Measurements from ENCODE around the gene CWF19L1. TPM values are rescaled to one million over a fixed set of nuclear protein-coding genes. Genes with fewer than 3 reads are reported as not detected.
"Not testable (repeated sequence)": the region's sequence is repeated elsewhere in the genome, so short reads cannot be mapped to it uniquely, and the experiment has no call there.

CWF19L1 gene
- total RNA-seq, 1 experiment from 2014 or later: 47.2 TPM

DNA sequence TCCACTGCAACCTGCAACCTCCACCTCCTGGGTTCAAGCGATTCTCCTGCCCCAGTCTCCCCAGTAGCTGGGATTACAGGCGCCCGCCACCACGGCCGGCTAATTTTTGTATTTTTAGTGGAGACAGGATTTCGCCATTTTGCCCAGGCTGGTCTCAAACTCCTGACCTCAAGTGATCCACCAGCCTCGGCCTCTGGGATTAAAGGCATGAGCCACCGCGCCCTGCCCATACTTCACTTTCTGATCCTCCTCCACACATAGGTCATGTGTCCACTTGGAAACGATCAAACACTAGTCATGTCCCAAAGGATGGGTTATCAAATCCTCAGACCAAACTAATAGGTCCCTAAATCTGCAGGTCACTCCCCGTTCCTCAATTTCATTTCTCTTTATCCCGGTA, 17.9 kb upstream of the CWF19L1 start:
- not testable (repeated sequence) for DNase-seq; H2AFZ ChIP-seq (ENCODE audit: low read length); H3K27me3 ChIP-seq (ENCODE audit: low read length); H3K9me3 ChIP-seq (ENCODE audit: low read length); H3K9me2 ChIP-seq (replicated peaks; ENCODE audit: insufficient read depth, low read length); H4K20me1 ChIP-seq (ENCODE audit: insufficient read depth, low read depth, low read length)
- Histone ChIP-seq H3K9ac (ENCODE audit: low read length) (peak overlapping the region; percentile 94), H3K4me1 (ENCODE audit: low read length) (peaks cover 29% of the 10 kb centered on the region), H3K4me2 (ENCODE audit: low read depth, low read length, poor library complexity, severe bottlenecking) (peak overlapping the region; percentile 83), H3K79me2 (ENCODE audit: low read length) (peaks cover 52% of the 10 kb centered on the region), H3K27ac (ENCODE audit: low read length) (peak overlapping the region; percentile 74; the same call in 1 of the 2 replicates), H3K36me3 (ENCODE audit: insufficient read depth, low read length) (peaks cover 33% of the 10 kb centered on the region; the same call in 1 of the 2 replicates), H3K4me3 (ENCODE audit: low read length) (peak overlapping the region; percentile 97)

DNA sequence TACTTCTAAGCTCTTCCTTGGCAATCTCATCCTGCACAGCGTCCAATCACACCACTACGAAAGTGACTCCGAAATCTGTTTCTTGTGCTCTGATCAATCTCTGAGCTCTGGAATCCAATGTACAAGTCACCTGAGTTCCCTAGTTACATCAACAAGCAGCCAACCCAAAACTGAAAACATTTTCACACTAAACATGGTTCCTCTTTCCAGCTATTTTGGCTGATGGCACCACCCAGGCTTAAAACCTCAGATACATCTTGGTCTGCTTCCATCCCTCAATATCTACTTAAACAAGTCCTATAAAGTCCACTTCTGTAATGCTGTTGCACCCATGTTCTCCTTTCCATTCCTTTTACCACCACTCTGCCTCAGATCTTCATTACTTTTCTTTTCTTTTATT, 15.5 kb upstream of the CWF19L1 start:
- no peak overlapping the region for H2AFZ ChIP-seq (ENCODE audit: low read length)
- no peak overlapping the region for H3K9ac ChIP-seq (ENCODE audit: low read length)
- H3K36me3 ChIP-seq (ENCODE audit: insufficient read depth, low read length): peaks cover 48% of the 10 kb centered on the region
- H3K79me2 ChIP-seq (ENCODE audit: low read length): peaks cover 52% of the 10 kb centered on the region
- H3K27me3 ChIP-seq (ENCODE audit: low read length): no peaks in the 10 kb centered on the region
- H3K9me2 ChIP-seq (replicated peaks; ENCODE audit: insufficient read depth, low read length): no peaks in the 10 kb centered on the region
- DNase-seq: no peak
- H3K4me3 ChIP-seq (ENCODE audit: low read length): no peak overlapping the region
- peaks cover 9% of the 10 kb centered on the region; the same call in 1 of the 2 replicates for H4K20me1 ChIP-seq (ENCODE audit: insufficient read depth, low read depth, low read length)
- no peak overlapping the region for H3K27ac ChIP-seq (ENCODE audit: low read length)
- no peak overlapping the region for H3K4me2 ChIP-seq (ENCODE audit: low read depth, low read length, poor library complexity, severe bottlenecking)
- H3K4me1 ChIP-seq (ENCODE audit: low read length): peaks cover 29% of the 10 kb centered on the region
- H3K9me3 ChIP-seq (ENCODE audit: low read length): no peaks in the 10 kb centered on the region

DNA sequence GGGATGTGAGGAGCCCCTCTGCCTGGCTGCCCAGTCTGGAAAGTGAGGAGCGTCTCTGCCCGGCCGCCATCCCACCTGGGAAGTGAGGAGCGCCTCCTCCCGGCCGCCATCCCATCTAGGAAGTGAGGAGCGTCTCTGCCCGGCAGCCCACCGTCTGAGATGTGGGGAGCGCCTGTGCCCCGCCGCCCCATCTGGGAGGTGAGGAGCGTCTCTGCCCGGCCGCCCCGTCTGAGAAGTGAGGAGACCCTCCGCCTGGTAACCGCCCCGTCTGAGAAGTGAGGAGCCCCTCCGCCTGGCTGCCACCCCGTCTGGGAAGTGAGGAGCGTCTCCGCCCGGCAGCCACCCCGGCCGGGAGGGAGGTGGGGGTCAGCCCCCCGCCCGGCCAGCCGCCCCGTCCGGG, 9.5 kb upstream of the CWF19L1 start:
- H3K79me2 ChIP-seq (ENCODE audit: low read length); H3K4me2 ChIP-seq (ENCODE audit: low read depth, low read length, poor library complexity, severe bottlenecking); DNase-seq; H3K9me3 ChIP-seq (ENCODE audit: low read length); H3K9ac ChIP-seq (ENCODE audit: low read length); H3K9me2 ChIP-seq (replicated peaks; ENCODE audit: insufficient read depth, low read length); H4K20me1 ChIP-seq (ENCODE audit: insufficient read depth, low read depth, low read length); H3K27me3 ChIP-seq (ENCODE audit: low read length); H3K4me3 ChIP-seq (ENCODE audit: low read length); H3K4me1 ChIP-seq (ENCODE audit: low read length); H2AFZ ChIP-seq (ENCODE audit: low read length); H3K27ac ChIP-seq (ENCODE audit: low read length): not testable (repeated sequence)
- peaks cover 34% of the 10 kb centered on the region for H3K36me3 ChIP-seq (ENCODE audit: insufficient read depth, low read length)

DNA sequence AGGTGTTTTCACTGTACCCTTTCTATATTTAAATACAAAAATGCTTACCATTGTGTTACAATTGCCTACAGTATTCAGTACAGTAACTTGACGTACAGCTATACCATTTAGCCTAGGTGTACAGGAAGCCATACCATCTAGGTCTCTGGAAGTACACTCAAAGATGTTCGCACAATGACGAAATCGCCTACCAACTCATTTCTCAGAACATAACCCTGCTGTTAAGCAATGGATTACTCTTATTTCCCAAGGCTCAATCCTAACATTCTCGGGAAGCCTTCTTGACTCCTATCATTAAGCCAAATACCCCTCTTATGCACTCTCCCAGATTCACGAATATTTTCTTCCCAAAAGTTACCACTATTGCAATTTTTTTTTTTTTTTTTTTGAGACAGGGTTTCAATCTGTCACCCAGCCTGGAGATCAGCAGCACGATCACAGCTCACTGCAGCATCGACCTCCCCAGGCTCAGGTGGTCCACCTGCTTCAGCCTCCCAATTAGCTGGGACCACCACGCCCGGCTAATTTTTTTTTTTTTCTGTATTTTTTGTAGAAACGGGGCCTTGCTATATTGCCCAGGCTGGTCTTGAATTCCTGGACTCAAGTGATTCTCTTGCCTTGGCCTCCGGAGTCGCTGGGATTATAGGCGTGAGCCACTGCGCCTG, 1.5 kb downstream of the CWF19L1 start:
- Histone ChIP-seq H3K27ac (ENCODE audit: low read length) (no peak overlapping the region), H3K79me2 (ENCODE audit: low read length) (peaks cover 67% of the 10 kb centered on the region), H3K4me2 (ENCODE audit: low read depth, low read length, poor library complexity, severe bottlenecking) (peak overlapping the region; percentile 81), H3K36me3 (ENCODE audit: insufficient read depth, low read length) (peaks cover 13% of the 10 kb centered on the region; the same call in 1 of the 2 replicates), H2AFZ (ENCODE audit: low read length) (no peak overlapping the region), H3K9me3 (ENCODE audit: low read length) (no peaks in the 10 kb centered on the region), H3K4me3 (ENCODE audit: low read length) (peak overlapping the region; percentile 95), H3K4me1 (ENCODE audit: low read length) (peaks cover 19% of the 10 kb centered on the region), H4K20me1 (ENCODE audit: insufficient read depth, low read depth, low read length) (0 out of 2 replicates have a peak, but pooled peaks cover 5% of the 10 kb centered on the region), H3K9ac (ENCODE audit: low read length) (peak overlapping the region; percentile 93), H3K9me2 (replicated peaks; ENCODE audit: insufficient read depth, low read length) (no peaks in the 10 kb centered on the region), H3K27me3 (ENCODE audit: low read length) (no peaks in the 10 kb centered on the region)
- DNase-seq: no peak

DNA sequence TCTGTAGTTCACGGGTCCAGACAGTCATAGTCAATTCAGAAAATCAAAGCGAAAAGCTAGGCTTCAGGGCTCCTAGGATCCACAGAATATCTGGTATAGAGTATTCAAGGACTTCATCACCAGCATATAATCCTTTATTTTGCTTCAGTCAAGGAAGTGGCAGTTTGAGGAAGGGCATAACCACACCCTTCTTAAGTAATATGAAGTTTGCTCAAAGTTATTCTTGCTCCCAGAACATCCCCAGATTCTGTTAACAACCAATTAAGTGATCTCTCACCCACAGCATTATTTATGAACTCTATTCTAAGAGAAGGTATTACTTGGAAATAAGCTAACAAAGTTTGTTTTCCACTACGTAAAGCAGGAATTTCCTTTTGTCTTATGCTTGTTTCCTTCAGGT, 13.2 kb downstream of the CWF19L1 start:
- Histone ChIP-seq H3K4me3 (ENCODE audit: low read length) (no peak overlapping the region), H2AFZ (ENCODE audit: low read length) (no peak overlapping the region), H4K20me1 (ENCODE audit: insufficient read depth, low read depth, low read length) (no peaks in the 10 kb centered on the region), H3K27ac (ENCODE audit: low read length) (no peak overlapping the region), H3K79me2 (ENCODE audit: low read length) (0 out of 2 replicates have a peak, but pooled peaks cover 4% of the 10 kb centered on the region), H3K9me2 (replicated peaks; ENCODE audit: insufficient read depth, low read length) (no peaks in the 10 kb centered on the region), H3K4me1 (ENCODE audit: low read length) (no peaks in the 10 kb centered on the region), H3K9me3 (ENCODE audit: low read length) (no peaks in the 10 kb centered on the region), H3K27me3 (ENCODE audit: low read length) (no peaks in the 10 kb centered on the region), H3K4me2 (ENCODE audit: low read depth, low read length, poor library complexity, severe bottlenecking) (no peak overlapping the region), H3K36me3 (ENCODE audit: insufficient read depth, low read length) (peaks cover 50% of the 10 kb centered on the region), H3K9ac (ENCODE audit: low read length) (no peak overlapping the region)
- no peak for DNase-seq

DNA sequence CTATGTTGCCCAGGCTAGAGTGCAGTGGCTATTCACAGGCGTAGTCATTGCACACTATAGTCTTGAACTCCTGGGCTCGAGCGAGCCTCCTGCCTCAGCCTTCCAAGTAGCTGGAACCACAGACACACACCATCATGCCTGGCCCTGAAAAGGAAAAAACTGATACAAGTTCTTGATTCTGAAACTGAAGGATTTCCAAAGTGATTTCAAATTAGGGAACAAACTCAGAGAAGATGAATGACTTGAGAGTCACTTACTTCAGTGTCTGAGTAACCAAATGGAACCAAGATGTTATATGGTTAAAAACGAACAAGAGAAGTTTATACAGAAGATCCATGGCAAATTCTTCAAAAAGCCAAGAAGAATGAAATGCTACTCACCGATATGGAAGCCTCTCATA, 14.4 kb downstream of the CWF19L1 start:
- no peak overlapping the region for H3K9ac ChIP-seq (ENCODE audit: low read length)
- no peak overlapping the region for H3K4me3 ChIP-seq (ENCODE audit: low read length)
- no peak overlapping the region for H2AFZ ChIP-seq (ENCODE audit: low read length)
- no peaks in the 10 kb centered on the region for H3K79me2 ChIP-seq (ENCODE audit: low read length)
- H3K27me3 ChIP-seq (ENCODE audit: low read length): no peaks in the 10 kb centered on the region
- H3K4me2 ChIP-seq (ENCODE audit: low read depth, low read length, poor library complexity, severe bottlenecking): no peak overlapping the region
- no peak for DNase-seq
- H3K9me2 ChIP-seq (replicated peaks; ENCODE audit: insufficient read depth, low read length): no peaks in the 10 kb centered on the region
- no peaks in the 10 kb centered on the region for H4K20me1 ChIP-seq (ENCODE audit: insufficient read depth, low read depth, low read length)
- H3K4me1 ChIP-seq (ENCODE audit: low read length): no peaks in the 10 kb centered on the region
- peaks cover 44% of the 10 kb centered on the region for H3K36me3 ChIP-seq (ENCODE audit: insufficient read depth, low read length)
- no peaks in the 10 kb centered on the region for H3K9me3 ChIP-seq (ENCODE audit: low read length)
- no peak overlapping the region for H3K27ac ChIP-seq (ENCODE audit: low read length)

DNA sequence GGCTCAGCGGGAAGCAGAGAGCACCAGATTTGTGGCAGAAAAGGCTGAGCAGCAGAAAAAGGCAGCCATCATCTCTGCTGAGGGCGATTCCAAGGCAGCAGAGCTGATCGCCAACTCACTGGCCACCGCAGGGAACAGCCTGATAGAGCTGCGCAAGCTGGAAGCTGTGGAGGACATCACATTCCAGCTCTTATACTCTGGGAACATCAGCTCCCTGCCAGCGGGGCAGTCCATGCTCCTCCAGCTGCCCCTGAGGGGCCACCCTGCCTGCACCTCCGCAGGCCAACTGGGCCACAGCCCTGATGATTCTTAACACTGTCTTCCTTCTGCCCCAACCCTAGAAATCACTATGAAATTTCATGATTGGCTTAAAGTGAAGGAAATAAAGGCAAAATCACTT, 18.6 kb downstream of the CWF19L1 start:
- no peaks in the 10 kb centered on the region for H3K9me2 ChIP-seq (replicated peaks; ENCODE audit: insufficient read depth, low read length)
- no peaks in the 10 kb centered on the region for H3K27me3 ChIP-seq (ENCODE audit: low read length)
- H3K9ac ChIP-seq (ENCODE audit: low read length): no peak overlapping the region
- no peak overlapping the region for H2AFZ ChIP-seq (ENCODE audit: low read length)
- H3K4me1 ChIP-seq (ENCODE audit: low read length): no peaks in the 10 kb centered on the region
- no peak overlapping the region for H3K27ac ChIP-seq (ENCODE audit: low read length)
- DNase-seq: no peak
- 0 out of 2 replicates have a peak, but pooled peaks cover 3% of the 10 kb centered on the region for H3K79me2 ChIP-seq (ENCODE audit: low read length)
- H3K4me3 ChIP-seq (ENCODE audit: low read length): no peak overlapping the region
- H3K9me3 ChIP-seq (ENCODE audit: low read length): no peaks in the 10 kb centered on the region
- no peaks in the 10 kb centered on the region for H4K20me1 ChIP-seq (ENCODE audit: insufficient read depth, low read depth, low read length)
- no peak overlapping the region for H3K4me2 ChIP-seq (ENCODE audit: low read depth, low read length, poor library complexity, severe bottlenecking)
- H3K36me3 ChIP-seq (ENCODE audit: insufficient read depth, low read length): peaks cover 32% of the 10 kb centered on the region; the same call in 1 of the 2 replicates

DNA sequence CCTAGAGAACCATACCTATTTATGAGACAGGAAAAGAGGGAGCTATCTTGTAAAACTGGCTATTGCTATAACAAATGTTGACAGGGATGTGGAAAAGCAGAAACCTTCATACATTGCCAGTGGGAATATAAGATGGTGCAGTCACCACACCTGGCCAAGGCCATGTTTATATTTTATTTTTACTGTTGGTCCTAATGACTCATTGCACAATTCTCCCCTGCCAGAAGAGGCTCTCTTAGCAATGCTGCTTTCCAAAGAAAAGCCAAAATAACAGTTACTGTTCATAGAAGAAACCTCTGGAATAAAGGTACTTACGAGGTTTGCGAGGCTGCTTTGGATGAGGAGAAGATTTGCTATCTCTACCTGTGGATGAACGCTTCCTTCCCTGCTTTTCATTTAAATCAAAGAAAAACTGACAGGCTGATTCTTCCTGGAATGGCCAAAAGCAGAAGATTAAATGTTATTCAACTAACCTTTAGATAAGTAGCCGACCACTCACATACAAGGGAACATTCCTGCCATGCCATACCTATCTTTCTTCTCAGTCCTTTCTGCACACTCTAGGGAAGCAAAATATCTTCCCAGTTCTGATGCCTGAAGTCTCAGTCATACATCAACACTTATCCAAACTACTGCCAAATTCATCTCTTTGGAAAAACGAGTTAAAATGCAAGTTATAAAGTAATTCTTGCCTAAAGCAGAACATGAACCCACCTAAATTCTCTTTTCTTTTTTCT, 21.8 kb downstream of the CWF19L1 start:
- peaks cover 4% of the 10 kb centered on the region for H3K79me2 ChIP-seq (ENCODE audit: low read length)
- H3K36me3 ChIP-seq (ENCODE audit: insufficient read depth, low read length): peaks cover 29% of the 10 kb centered on the region
- no peak overlapping the region for H3K27ac ChIP-seq (ENCODE audit: low read length)
- no peaks in the 10 kb centered on the region for H3K9me3 ChIP-seq (ENCODE audit: low read length)
- no peak overlapping the region for H3K4me3 ChIP-seq (ENCODE audit: low read length)
- H2AFZ ChIP-seq (ENCODE audit: low read length): no peak overlapping the region
- H3K4me2 ChIP-seq (ENCODE audit: low read depth, low read length, poor library complexity, severe bottlenecking): no peak overlapping the region
- H3K9me2 ChIP-seq (replicated peaks; ENCODE audit: insufficient read depth, low read length): no peaks in the 10 kb centered on the region
- H3K27me3 ChIP-seq (ENCODE audit: low read length): no peaks in the 10 kb centered on the region
- H3K9ac ChIP-seq (ENCODE audit: low read length): no peak overlapping the region
- H3K4me1 ChIP-seq (ENCODE audit: low read length): peaks cover 8% of the 10 kb centered on the region
- no peak for DNase-seq
- H4K20me1 ChIP-seq (ENCODE audit: insufficient read depth, low read depth, low read length): no peaks in the 10 kb centered on the region

Data from Karpas-422 (cell line).